Measurements from ENCODE around the gene LHX2. TPM values are rescaled to one million over a fixed set of nuclear protein-coding genes. Genes with fewer than 3 reads are reported as not detected.
"Not testable (repeated sequence)": the region's sequence is repeated elsewhere in the genome, so short reads cannot be mapped to it uniquely, and the experiment has no call there.

Gene LHX2
- total RNA-seq, 2 experiments from 2014 or later = not detected

GRCh38 chr9:123972618-123973017 lies 39.0 kb upstream of the LHX2 start:
- no peak for DNase-seq
- Mint-ChIP-seq H3K4me1 (ENCODE audit: low read depth) (no peaks in the 10 kb centered on the region), H3K36me3 (ENCODE audit: low read depth) (no peaks in the 10 kb centered on the region), H3K4me3 (no peak overlapping the region), H3K27ac (no peak overlapping the region), H3K9me3 (no peaks in the 10 kb centered on the region), H3K27me3 (peaks cover 10% of the 10 kb centered on the region)
- ChIA-PET POLR2A (no interaction called here), CTCF (no interaction called here)
- no peak for TF ChIP-seq CTCF (IDR thresholded peaks at IDR 0.05)
- intact Hi-C loops (cut with micrococcal nuclease) = no loop called here
- ATAC-seq = no peak

- Mint-ChIP-seq H3K36me3 (ENCODE audit: low read depth) (no peaks in the 10 kb centered on the region), H3K4me1 (ENCODE audit: low read depth) (no peaks in the 10 kb centered on the region), H3K4me3 (no peak overlapping the region), H3K27ac (no peak overlapping the region), H3K9me3 (no peaks in the 10 kb centered on the region), H3K27me3 (peaks cover 4% of the 10 kb centered on the region)
- intact Hi-C loops (cut with micrococcal nuclease) = no loop called here
- TF ChIP-seq CTCF (IDR thresholded peaks at IDR 0.05) = no peak
- DNase-seq = no peak
- no peak for ATAC-seq
- ChIA-PET POLR2A (no interaction called here), CTCF (no interaction called here)
Observed at GRCh38 chr9:123973590-123974223, 37.9 kb upstream of the LHX2 start.

GRCh38 chr9:123974471-123974870 lies 37.1 kb upstream of the LHX2 start:
- ATAC-seq = no peak

GRCh38 chr9:123975871-123976270 lies 35.7 kb upstream of the LHX2 start:
- Mint-ChIP-seq H3K27ac (no peak overlapping the region), H3K4me3 (no peak overlapping the region), H3K27me3 (peaks cover 18% of the 10 kb centered on the region), H3K4me1 (ENCODE audit: low read depth) (no peaks in the 10 kb centered on the region), H3K36me3 (ENCODE audit: low read depth) (no peaks in the 10 kb centered on the region), H3K9me3 (peaks cover 4% of the 10 kb centered on the region)
- no peak for ATAC-seq
- no peak for TF ChIP-seq CTCF (IDR thresholded peaks at IDR 0.05)
- CTCF ChIA-PET = no interaction called here
- intact Hi-C loops (cut with micrococcal nuclease) = no loop called here
- POLR2A ChIA-PET = no interaction called here
- no peak for DNase-seq

More at GRCh38 chr9:123974471-123974870, 37.1 kb upstream of the LHX2 start:
- Mint-ChIP-seq H3K27ac (no peak overlapping the region), H3K4me1 (ENCODE audit: low read depth) (no peaks in the 10 kb centered on the region), H3K36me3 (ENCODE audit: low read depth) (no peaks in the 10 kb centered on the region), H3K27me3 (peaks cover 9% of the 10 kb centered on the region), H3K4me3 (no peak overlapping the region), H3K9me3 (peaks cover 4% of the 10 kb centered on the region)
- DNase-seq = no peak
- no peak for TF ChIP-seq CTCF (IDR thresholded peaks at IDR 0.05)
- intact Hi-C loops (cut with micrococcal nuclease) = no loop called here
- CTCF ChIA-PET = no interaction called here
- POLR2A ChIA-PET = no interaction called here

DNA sequence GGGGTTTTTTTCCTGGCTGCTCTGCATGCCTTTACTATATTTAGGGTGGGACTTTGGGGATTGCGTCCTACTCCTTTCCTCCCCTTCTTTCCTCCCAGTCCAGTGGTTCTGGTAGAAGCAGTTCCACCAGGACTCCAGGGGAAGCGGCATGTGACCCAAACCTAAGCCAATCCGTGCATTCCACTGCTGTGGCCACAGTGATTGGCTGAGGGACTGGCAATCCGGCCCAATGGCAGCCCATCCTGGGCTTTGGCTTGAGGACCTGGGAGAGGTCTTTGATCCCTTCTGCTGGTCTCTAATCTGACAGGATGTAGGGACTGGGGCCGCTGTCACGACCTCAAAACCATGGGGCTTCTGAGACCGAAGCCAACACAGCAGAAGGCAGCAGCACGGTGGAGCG lies 35.0 kb upstream of the LHX2 start:
- H3K9me3 Mint-ChIP-seq; intact Hi-C loops (cut with micrococcal nuclease); H3K4me1 Mint-ChIP-seq (ENCODE audit: low read depth); ATAC-seq; H3K27ac Mint-ChIP-seq; CTCF ChIA-PET; H3K36me3 Mint-ChIP-seq (ENCODE audit: low read depth); POLR2A ChIA-PET; DNase-seq; H3K4me3 Mint-ChIP-seq: not testable (repeated sequence)
- peaks cover 23% of the 10 kb centered on the region for H3K27me3 Mint-ChIP-seq

DNA sequence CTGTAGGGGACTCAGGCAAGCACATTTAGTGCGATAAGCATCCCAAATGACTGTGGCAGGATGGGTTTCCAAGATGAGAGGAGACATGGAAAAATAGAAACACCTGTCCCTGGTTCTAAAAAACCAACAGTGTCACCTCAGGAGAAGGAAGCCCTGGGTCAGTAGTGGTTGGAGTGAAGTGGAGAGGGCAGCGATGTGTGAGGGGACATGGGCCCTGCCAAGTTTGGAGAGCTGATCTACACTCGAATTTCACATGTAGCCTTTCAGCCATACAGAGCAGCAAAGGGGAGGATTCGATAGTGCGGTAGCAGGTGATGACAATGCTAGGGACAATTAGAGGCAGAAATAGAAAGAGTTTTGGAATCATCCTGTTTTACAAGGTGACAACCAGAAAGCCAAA lies 32.6 kb upstream of the LHX2 start:
- DNase-seq = no peak
- Mint-ChIP-seq H3K4me3 (no peak overlapping the region), H3K4me1 (ENCODE audit: low read depth) (no peaks in the 10 kb centered on the region), H3K36me3 (ENCODE audit: low read depth) (no peaks in the 10 kb centered on the region), H3K27me3 (peaks cover 30% of the 10 kb centered on the region), H3K9me3 (peaks cover 4% of the 10 kb centered on the region), H3K27ac (no peak overlapping the region)
- no peak for TF ChIP-seq CTCF (IDR thresholded peaks at IDR 0.05)
- CTCF ChIA-PET = no interaction called here
- no peak for ATAC-seq
- POLR2A ChIA-PET = no interaction called here
- intact Hi-C loops (cut with micrococcal nuclease) = no loop called here

Measured in activated CD8-positive, alpha-beta T cell treated with anti-CD3 and anti-CD28 coated beads for 36 hours (primary cell).